HG02588 (cell line): Measurements from ENCODE around the gene ZNF76.
"Not testable (repeated sequence)": the region's sequence is repeated elsewhere in the genome, so short reads cannot be mapped to it uniquely, and the experiment has no call there.

Source experiments
- ATAC-seq: cut with Tn5 transposase; IDR thresholded peaks from one replicate; pipeline ENCODE4 v1.9.1; 2021; ENCODE audit warnings: mild to moderate bottlenecking, moderate library complexity; ENCODE audit not compliant: unreplicated experiment

The ZNF76 gene

GRCh38 chr6:35321091-35321490 lies 61.6 kb downstream of the ZNF76 start:
- no peak for ATAC-seq

GRCh38 chr6:35327349-35328027 lies 68.0 kb downstream of the ZNF76 start:
- no peak for ATAC-seq

- no peak for ATAC-seq
Observed at GRCh38 chr6:35328108-35328723, 68.7 kb downstream of the ZNF76 start.

- ATAC-seq: not testable (repeated sequence)
Observed at GRCh38 chr6:35328965-35329364, 69.4 kb downstream of the ZNF76 start.

- ATAC-seq: no peak
Observed at GRCh38 chr6:35330541-35331119, 71.1 kb downstream of the ZNF76 start.

GRCh38 chr6:35332074-35332887 lies 72.7 kb downstream of the ZNF76 start:
- ATAC-seq: not testable (repeated sequence)

GRCh38 chr6:35341557-35341956 lies 82.0 kb downstream of the ZNF76 start:
- no peak for ATAC-seq

- ATAC-seq: peak; percentile 97
Observed at GRCh38 chr6:35342258-35343091, 82.9 kb downstream of the ZNF76 start, which contains the start of gene PPARD. PPARD (plus strand) TSS chr6:35342558; CDS start chr6:35411088, 68,530 bp downstream.

- ATAC-seq: no peak
Observed at GRCh38 chr6:35343092-35343834, 83.7 kb downstream of the ZNF76 start.

- no peak for ATAC-seq
Observed at GRCh38 chr6:35343835-35344550, 84.5 kb downstream of the ZNF76 start.
